ENCODE data around the gene SHANK3. TPM values are rescaled to one million over a fixed set of nuclear protein-coding genes. Genes with fewer than 3 reads are reported as not detected.

The SHANK3 gene
- polyA plus RNA-seq, 4 donors, result 11.9 to 26.9 (median 19.6) TPM

DNA sequence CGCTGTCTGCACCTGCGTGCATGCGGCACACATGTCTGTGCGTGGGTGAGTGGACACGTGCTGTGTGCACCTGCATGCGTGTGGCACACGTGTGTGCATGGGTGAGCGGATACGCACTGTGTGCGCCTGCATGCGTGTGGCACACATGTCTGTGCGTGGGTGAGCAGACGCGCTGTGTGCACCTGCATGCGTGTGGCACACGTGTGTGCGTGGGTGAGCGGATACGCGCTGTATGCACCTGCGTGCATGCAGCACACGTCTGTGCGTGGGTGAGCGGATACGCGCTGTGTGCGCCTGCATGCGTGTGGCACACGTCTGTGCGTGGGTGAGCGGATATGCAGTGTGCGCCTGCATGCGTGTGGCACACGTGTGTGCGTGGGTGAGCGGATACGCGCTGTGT, 38.3 kb downstream of the SHANK3 start:
- no peak for DNase-seq (ENCODE audit: low read depth in 4 of 4, low spot score in 2 of 4)

DNA sequence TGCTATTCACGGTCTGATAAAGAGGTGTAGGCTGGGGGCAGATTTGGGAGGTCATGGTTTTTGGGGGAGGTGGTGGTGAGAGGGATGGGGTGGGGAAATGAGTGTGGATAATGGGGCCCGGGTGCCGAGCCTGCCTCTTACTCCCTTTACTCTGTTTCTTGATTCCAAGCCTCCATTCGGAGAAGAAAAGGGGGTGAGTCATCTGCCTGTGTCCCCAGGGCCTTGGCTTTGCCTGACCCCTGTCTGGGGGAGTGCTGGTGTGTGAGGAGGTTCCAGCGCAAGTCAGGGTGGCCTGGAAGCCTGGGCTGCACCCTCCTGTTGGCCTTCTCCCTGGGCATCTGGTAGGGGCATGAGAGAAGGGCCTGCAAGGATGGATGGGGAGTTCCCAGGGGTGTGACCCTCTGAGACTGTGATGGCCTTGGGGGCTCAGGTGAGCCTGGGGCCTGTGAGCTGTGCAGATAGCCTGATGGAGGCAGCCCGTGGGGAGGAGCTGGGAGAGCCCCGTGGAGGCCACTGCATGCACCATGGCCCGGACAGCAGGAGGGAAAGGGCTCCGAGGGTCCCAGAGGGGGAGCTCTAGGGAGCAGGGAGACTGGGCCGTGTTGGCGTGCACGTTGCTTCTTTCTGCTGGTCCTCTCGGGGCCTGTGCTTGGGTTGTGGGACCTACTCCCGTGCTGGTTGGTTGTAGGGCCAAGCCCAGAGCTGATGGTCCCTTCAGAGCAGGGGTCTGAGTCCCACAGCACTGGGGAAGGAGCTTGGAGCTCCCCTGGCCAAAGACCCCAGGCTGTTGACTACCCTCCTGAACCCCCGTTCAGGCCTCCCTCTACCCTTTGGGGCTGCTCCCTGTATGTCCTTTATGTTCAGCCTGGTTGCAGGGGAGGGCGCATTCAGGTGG, 39.1 kb downstream of the SHANK3 start:
- no peak for DNase-seq (ENCODE audit: low read depth in 4 of 4, low spot score in 2 of 4)

DNA sequence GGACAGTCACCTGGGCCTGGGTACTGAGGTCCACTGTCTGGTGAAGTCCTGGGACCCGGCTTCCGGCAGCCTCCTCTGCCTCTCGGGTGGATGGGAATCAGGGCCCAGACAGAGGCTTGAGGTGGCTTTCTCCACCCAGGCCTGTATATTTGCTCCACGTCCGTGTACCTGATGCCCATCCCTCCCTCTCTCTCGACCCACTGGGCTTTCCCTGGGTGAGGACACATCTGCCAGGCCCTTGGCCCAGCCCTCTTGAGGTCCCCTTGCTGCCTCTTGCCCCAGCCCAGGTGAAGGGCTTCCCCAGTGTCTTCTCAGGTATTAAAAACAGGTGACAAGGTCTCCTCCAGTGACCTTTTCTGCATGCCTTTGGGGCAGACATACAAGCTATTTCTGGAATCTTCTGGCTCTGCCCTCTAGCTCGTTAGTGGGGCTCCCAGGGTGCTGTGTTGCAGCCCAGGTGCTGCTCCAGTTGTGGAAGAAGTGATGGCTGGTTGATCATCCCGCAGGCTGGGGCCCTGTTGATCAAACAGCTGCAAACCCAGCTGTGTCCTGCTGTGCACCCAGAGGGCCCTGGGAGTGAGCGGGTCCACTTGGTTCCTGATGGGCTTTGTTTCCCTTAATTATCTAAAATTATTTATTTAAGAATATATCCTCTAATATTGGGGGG, 39.9 kb downstream of the SHANK3 start:
- DNase-seq (ENCODE audit: low read depth in 4 of 4, low spot score in 2 of 4), result no peak

DNA sequence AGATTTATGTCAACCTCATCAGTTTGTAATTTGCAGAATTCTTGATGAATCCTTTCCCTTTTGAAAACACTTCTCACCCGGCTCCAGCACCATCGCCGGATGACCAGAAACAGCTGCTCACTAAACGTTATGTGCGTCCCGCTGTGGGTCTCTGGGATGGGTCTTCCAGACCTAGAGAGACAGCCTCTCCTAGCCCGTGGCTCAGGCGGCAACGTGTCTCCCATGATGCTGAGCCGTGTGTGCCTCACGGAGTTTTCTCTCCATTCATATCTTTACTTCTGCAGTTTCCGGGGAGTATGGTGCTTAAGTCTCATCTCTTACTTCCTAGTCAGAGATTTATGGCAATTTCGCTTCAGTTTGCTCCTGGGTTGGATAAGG, 40.4 kb downstream of the SHANK3 start:
- no peak for DNase-seq (ENCODE audit: low read depth in 4 of 4, low spot score in 2 of 4)

DNA sequence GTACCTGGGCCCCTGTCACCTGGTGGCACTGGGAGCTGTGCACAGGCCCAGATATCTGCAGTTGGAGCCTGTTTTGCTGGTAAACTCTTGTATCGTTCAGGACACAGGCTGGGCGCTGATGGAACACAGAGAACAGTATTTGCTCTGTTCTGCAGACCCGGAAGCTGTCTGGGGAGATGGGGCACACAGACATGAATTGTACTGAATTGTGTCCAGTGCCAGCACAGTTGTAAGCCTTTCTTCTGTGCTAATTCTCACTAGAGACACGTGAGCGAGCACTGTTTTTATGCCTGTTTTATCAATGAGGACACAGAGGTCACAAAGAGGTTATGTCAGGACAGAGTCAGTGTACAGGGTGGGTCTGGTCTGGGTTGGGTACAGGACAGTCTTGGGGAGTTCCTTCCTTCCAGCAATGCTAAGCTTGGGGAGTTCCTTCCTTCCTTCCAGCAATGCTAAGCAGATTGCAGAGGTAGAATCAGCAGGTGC, 41.0 kb downstream of the SHANK3 start:
- DNase-seq (ENCODE audit: low read depth in 4 of 4, low spot score in 2 of 4), result no peak

DNA sequence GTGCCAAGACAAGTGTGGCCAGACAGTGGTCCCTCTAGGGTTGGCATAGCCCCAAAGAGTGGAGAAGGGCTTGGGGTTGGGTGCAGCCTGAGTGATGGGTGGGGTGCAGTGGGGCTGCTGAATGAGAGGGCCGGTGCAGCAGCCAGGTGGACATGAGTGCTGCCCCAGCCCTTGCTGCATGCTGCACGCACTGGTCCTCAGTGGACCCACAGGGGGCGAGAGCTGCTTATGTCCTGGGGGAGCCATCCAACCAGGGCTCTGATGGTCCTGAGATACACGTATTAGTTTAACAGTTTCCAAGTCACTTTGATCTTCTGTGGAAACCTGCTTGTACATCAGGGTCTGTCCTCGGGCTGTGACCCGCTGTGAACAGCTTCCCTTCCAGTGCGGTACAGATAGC, 41.5 kb downstream of the SHANK3 start:
- DNase-seq (ENCODE audit: low read depth in 4 of 4, low spot score in 2 of 4), result no peak

DNA sequence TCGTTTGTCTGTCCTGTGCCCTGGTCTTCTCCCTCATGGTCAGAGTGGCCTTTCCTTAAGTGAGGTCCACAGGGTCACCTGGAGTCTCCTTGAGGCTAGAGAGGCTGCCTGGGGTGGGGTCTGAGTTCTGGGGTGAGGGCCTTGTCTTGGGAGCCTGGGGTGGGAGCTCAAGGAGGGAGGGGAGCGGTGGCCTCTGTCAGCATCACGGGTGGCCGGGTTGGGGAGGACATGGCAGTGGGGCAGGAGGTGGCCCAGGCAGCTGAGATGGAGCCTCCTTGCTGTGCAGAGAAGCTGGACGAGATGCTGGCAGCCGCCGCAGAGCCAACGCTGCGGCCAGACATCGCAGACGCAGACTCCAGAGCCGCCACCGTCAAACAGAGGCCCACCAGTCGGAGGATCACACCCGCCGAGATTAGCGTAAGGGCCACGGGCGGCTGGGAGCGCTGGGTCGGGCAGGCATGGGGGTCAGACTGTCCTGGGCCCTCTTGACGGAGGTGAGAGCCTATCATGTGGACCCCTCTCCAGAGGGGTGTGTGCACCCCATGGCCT, 42.1 kb downstream of the SHANK3 start:
- DNase-seq (ENCODE audit: low read depth in 4 of 4, low spot score in 2 of 4), result no peak

DNA sequence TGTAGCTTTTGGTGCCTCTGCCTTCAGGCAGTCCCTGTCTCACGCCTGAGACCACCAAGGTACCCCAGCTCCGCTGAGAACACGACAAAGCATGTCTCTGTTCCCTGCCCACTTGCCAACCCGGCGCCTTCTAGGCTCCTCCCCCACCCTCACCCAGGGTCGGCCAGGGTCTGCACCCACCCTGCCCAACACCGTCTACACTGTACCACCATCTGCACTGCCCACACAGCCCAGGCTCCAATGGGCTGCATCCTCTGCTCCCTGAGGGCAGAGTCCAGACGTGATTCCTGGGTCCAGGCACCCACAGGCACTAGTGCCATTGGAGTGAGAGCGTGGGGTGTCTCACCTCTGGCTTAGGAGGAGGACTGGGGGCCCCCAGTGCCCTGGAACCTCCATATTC, 42.6 kb downstream of the SHANK3 start:
- no peak for DNase-seq (ENCODE audit: low read depth in 4 of 4, low spot score in 2 of 4)

DNA sequence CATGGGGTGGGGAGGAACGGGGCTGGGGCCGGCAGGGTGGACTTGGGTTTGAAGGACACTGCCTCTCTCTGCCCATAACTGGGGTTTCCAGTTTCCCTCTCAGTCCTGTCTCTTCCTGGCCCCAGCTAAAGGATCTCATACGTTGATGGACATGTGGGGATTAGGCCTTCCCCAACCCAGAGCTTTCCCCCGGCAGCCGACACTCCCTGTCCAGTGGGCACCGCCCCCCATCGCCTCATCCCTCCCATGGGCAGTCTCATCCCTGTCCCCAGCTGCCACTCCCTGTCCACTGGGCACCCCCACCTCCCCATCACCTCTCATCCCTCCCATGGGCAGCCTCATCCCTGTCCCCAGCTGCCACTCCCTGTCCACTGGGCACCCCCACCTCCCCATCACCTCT, 43.2 kb downstream of the SHANK3 start:
- no peak for DNase-seq (ENCODE audit: low read depth in 4 of 4, low spot score in 2 of 4)

DNA sequence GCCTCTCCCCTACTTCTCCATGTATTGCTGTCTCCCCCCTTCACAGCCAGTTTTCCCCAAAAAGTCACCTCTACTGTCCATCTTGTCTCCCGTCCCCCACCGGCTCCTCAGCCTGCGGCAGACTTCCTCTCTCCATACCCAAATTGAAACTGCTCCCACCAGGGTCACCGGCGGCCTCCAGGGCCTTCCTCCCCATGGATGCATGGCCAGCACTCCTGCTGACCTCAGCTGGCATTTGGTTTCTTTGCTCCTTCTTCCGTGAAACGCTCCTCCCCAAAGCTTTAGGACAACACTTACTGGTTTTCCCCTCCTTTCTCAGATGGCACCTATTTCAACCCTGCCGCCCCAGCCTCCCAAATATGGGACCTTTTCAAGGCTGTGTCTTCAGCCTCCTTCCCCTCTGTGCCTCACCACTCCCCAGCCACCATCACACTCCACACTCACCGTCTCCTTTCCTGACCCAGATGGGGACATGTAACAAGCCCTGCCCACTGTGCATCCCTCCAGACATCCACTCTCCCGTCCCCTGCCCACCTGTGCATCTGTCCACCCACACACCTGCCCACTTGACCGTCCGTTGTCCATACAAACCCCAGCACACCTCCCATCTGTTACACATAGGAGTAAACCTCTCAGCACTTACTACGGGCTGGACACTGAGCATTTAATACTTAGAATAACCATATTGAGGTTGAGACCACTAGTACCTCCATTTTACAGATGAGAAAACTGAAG, 43.8 kb downstream of the SHANK3 start:
- no peak for DNase-seq (ENCODE audit: low read depth in 4 of 4, low spot score in 2 of 4)

DNA sequence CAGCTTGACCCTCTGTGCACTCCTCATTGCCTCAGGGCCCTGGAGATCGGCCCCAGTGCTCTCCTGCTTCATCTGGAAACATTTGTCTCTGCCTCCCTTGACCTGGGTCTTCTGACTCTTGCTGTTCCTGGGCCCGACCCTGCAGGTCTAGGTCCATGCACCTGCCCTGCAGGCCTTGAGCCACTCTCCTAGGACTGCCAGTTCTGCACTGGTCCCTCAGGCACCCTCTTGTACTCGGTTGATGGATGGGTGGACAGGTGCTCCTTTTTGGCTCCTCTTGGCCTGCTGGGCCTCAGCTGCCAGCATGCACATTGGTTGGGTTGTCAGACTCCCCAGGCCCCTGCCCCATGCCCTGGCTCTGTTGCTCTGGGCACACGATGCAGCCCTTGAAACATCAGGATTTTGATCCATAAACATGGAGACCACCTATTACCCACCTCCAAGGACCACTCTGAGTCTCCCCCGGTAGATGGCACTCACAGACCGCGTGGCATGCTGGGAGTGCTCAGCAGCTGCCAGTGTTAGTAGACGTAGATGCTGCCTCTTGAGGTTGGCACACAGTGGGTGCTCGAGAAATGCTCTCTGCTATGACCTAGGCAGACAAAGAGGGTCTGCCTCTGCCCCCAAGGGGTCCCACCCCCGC, 45.2 kb downstream of the SHANK3 start:
- no peak for DNase-seq (ENCODE audit: low read depth in 4 of 4, low spot score in 2 of 4)

DNA sequence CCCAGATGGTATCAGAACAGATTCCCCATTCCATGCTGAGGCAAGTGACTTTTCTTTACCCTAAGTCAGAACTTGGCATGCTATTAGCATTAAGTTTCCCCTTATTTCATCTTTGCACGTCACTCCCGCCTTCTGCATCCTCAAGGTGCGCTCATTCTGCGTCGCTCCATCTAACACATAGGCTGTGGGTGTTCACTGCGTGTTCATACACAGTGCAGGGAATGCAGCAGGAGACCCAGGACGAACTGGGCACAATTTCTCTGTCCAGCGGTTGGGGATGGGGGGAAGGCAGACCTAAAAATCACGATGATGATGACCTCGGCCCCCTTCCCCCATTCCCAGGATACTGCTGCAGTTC, 45.7 kb downstream of the SHANK3 start:
- DNase-seq (ENCODE audit: low read depth in 4 of 4, low spot score in 2 of 4), result no peak

DNA sequence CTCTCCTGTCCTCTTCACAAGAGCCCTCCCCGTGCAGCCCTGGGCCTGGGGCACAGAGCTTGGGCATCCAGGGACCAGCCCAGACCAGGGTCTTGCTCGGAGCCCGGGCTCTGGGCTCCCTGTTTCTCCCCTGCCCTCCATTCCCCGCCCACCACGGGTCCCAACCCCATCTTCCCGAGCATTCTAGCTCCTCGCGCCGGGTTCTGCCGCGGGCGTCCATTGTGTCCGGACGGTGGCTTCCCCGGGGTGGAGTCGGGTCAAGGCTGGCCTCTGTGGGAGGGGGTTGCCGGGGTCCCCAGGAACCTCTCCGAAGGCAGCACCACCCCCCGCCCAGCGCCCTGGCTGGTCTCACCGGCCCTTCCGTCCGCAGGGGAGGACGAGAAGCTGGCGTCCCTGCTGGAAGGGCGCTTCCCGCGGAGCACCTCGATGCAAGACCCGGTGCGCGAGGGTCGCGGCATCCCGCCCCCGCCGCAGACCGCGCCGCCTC, 47.2 kb downstream of the SHANK3 start:
- DNase-seq (ENCODE audit: low read depth in 4 of 4, low spot score in 2 of 4), result no peak

DNA sequence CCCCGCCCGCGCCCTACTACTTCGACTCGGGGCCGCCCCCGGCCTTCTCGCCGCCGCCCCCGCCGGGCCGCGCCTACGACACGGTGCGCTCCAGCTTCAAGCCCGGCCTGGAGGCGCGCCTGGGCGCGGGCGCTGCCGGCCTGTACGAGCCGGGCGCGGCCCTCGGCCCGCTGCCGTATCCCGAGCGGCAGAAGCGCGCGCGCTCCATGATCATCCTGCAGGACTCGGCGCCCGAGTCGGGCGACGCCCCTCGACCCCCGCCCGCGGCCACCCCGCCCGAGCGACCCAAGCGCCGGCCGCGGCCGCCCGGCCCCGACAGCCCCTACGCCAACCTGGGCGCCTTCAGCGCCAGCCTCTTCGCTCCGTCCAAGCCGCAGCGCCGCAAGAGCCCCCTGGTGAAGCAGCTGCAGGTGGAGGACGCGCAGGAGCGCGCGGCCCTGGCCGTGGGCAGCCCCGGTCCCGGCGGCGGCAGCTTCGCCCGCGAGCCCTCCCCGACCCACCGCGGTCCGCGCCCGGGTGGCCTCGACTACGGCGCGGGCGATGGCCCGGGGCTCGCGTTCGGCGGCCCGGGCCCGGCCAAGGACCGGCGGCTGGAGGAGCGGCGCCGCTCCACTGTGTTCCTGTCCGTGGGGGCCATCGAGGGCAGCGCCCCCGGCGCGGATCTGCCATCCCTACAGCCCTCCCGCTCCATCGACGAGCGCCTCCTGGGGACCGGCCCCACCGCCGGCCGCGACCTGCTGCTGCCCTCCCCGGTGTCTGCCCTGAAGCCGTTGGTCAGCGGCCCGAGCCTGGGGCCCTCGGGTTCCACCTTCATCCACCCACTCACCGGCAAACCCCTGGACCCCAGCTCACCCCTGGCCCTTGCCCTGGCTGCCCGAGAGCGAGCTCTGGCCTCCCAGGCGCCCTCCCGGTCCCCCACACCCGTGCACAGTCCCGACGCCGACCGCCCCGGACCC, 48.0 kb downstream of the SHANK3 start:
- DNase-seq (ENCODE audit: low read depth in 4 of 4, low spot score in 2 of 4), result no peak

DNA sequence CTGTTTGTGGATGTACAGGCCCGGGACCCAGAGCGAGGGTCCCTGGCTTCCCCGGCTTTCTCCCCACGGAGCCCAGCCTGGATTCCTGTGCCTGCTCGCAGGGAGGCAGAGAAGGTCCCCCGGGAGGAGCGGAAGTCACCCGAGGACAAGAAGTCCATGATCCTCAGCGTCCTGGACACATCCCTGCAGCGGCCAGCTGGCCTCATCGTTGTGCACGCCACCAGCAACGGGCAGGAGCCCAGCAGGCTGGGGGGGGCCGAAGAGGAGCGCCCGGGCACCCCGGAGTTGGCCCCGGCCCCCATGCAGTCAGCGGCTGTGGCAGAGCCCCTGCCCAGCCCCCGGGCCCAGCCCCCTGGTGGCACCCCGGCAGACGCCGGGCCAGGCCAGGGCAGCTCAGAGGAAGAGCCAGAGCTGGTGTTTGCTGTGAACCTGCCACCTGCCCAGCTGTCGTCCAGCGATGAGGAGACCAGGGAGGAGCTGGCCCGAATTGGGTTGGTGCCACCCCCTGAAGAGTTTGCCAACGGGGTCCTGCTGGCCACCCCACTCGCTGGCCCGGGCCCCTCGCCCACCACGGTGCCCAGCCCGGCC, 48.7 kb downstream of the SHANK3 start:
- no peak for DNase-seq (ENCODE audit: low read depth in 4 of 4, low spot score in 2 of 4)

DNA sequence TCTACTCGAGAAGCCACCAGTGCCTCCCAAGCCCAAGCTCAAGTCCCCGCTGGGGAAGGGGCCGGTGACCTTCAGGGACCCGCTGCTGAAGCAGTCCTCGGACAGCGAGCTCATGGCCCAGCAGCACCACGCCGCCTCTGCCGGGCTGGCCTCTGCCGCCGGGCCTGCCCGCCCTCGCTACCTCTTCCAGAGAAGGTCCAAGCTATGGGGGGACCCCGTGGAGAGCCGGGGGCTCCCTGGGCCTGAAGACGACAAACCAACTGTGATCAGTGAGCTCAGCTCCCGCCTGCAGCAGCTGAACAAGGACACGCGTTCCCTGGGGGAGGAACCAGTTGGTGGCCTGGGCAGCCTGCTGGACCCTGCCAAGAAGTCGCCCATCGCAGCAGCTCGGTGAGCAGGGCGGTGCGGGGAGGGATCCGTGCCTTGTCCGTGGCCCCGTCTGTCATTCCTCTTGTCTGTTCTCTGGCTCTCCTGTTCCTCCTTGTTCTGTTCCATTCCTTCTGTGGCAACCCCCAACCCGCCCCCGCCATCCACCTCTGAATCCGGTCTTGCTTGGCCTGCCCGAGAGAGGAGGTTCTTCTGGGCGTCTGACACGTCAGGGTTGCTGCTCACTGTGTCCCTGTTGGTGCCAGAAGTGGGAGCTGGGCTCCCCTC, 49.6 kb downstream of the SHANK3 start:
- no peak for DNase-seq (ENCODE audit: low read depth in 4 of 4, low spot score in 2 of 4)
